PFSK-1 (cell line): ENCODE results near the gene DNAH7.

Experiments used
- FOXP2 ChIP-seq: optimal IDR thresholded peaks from 2 replicates; pipeline ENCODE3; 2011; ENCODE audit warnings: borderline replicate concordance, control low read depth, inconsistent platforms; ENCODE audit not compliant: insufficient read depth; ENCODE audit errors: extremely low read length, extremely low read depth
- POLR2AphosphoS5 ChIP-seq: IDR thresholded peaks from 2 replicates; pipeline ENCODE4 v1.6.1; 2012; ENCODE audit warnings: low read depth, mild to moderate bottlenecking, control low read depth, low read length, moderate library complexity
- REST ChIP-seq, 2 experiments: IDR thresholded peaks; 2 replicates each; pipeline versions ENCODE4 v1.6.1 to v1.8.0; 2011 to 2012; ENCODE audit warnings: low read depth in 2 of 2, low read length in 2 of 2, control low read depth in 1 of 2, inconsistent platforms in 1 of 2, mild to moderate bottlenecking in 1 of 2, moderate library complexity in 1 of 2; ENCODE audit not compliant: insufficient read depth in 1 of 2
- SIN3A ChIP-seq: IDR thresholded peaks from 2 replicates; pipeline ENCODE4 v1.6.1; 2012; ENCODE audit warnings: mild to moderate bottlenecking, low read length, moderate library complexity, borderline replicate concordance; ENCODE audit not compliant: insufficient read depth
- TAF1 ChIP-seq: IDR thresholded peaks from 2 replicates; pipeline ENCODE4 v1.6.1; 2012; ENCODE audit warnings: low read length, control low read depth, borderline replicate concordance; ENCODE audit not compliant: insufficient read depth

Gene DNAH7

GRCh38 chr2:196099916-196100315 is 31.3 kb upstream of the DNAH7 start:
- TF ChIP-seq REST (IDR thresholded peaks at IDR 0.05; ENCODE audit: insufficient read depth in 1 of 2, low read depth in 2 of 2, low read length in 2 of 2) (no peak), SIN3A (no peak), POLR2AphosphoS5 (no peak), TAF1 (no peak), FOXP2 (no peak)

- TF ChIP-seq TAF1, result no peak
Observed at GRCh38 chr2:196097864-196098660, 29.4 kb upstream of the DNAH7 start.

GRCh38 chr2:196096982-196097745 is 28.5 kb upstream of the DNAH7 start:
- no peak for TF ChIP-seq TAF1
- no peak for TF ChIP-seq SIN3A
- no peak for TF ChIP-seq REST (IDR thresholded peaks at IDR 0.05; ENCODE audit: insufficient read depth in 1 of 2, low read depth in 2 of 2, low read length in 2 of 2)
- TF ChIP-seq FOXP2, result no peak
- no peak for TF ChIP-seq POLR2AphosphoS5

GRCh38 chr2:196096264-196096663 is 27.6 kb upstream of the DNAH7 start:
- TF ChIP-seq SIN3A (no peak), FOXP2 (no peak), REST (IDR thresholded peaks at IDR 0.05; ENCODE audit: insufficient read depth in 1 of 2, low read depth in 2 of 2, low read length in 2 of 2) (no peak), POLR2AphosphoS5 (no peak), TAF1 (no peak)

- no peak for TF ChIP-seq SIN3A
- TF ChIP-seq POLR2AphosphoS5, result no peak
- no peak for TF ChIP-seq TAF1
- no peak for TF ChIP-seq REST (IDR thresholded peaks at IDR 0.05; ENCODE audit: insufficient read depth in 1 of 2, low read depth in 2 of 2, low read length in 2 of 2)
- no peak for TF ChIP-seq FOXP2
Observed at GRCh38 chr2:196088203-196088602, 19.6 kb upstream of the DNAH7 start.
